ENCODE results near the gene KLHL18.
"Not testable (repeated sequence)": the region's sequence is repeated elsewhere in the genome, so short reads cannot be mapped to it uniquely, and the experiment has no call there.

Gene KLHL18

DNA sequence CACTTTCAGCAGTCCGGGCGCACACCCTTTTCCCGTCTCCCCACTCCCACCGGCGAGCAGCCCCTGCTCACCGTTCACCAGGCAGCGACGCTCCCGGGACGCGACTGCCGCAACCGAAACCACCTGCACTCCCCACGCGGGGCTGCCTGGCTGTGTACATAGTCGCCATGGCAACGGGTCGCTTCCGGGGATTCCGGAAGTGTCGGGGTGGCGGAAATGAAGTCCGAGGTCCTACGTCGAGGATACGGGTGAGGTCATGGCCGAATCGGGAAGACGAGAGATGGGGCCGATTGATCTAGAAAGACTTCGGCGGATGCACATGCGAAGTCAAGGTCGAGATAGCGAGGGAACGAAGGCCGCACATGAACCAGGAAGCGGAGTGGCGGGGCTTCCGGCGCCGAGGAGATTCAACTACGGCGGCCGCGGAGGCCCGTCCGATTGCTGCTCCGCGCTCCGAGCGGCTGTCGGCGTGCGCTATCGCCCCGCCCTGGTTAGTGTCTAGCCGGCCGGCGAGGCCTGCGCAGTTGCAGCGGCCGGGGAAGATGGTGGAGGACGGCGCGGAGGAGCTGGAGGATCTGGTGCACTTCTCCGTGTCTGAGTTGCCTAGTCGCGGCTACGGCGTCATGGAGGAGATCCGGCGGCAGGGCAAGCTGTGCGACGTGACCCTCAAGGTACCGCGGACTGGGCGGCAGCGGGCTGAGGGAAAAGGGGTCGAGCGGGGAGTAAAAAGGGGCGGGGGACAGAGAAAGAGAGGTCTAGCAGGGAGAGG, at the start of gene KLHL18, which contains the start of gene KIF9:
KLHL18 (plus strand) TSS at position 521 of the 769 bp plus-strand sequence; CDS start at position 543, 22 bp downstream.
KIF9 (minus strand) TSS at position 376 of the 769 bp plus-strand sequence. CDS start 5,425 bp downstream, outside the sequence.
- peak; percentile 96 for DNase-seq

DNA sequence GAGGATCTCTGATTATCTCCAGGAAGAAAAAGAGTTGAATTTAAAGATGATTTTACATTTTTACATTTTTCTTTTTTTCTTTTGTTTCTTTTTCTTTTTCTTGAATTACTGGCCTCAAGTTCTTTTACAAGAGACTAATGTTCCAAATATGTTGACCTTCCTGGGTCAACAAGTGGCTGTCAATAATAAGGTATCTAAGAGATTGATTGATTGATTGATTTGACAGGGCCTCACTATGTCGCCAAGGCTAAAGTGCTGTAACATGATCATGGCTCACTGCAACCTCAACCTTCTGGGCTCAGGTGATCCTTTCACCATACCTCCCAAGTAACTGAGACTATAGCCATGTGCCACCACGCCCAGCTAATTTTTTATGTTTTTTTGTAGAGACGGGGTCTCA, 44.7 kb upstream of the KLHL18 start:
- no peak for DNase-seq

DNA sequence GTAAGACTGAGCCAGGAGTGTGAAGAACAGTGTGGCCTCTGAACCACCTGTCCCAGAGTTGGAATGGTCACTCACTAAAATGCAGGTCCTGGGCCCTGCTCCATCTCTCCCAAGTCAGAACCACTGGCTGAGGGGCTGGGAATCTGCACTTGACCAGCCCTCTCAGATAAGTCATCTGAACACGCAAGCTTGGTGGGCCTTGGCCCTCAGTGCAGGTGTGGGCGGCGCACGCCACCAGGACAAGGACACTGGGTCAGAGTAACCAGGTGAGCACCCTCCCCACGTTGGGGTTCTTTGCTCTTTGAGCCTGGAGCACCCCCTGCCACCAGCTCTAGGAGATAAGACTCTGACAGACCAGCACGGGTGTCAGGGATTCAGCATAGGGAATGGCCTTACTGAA, 42.8 kb upstream of the KLHL18 start:
- peak; percentile 19 for DNase-seq

DNA sequence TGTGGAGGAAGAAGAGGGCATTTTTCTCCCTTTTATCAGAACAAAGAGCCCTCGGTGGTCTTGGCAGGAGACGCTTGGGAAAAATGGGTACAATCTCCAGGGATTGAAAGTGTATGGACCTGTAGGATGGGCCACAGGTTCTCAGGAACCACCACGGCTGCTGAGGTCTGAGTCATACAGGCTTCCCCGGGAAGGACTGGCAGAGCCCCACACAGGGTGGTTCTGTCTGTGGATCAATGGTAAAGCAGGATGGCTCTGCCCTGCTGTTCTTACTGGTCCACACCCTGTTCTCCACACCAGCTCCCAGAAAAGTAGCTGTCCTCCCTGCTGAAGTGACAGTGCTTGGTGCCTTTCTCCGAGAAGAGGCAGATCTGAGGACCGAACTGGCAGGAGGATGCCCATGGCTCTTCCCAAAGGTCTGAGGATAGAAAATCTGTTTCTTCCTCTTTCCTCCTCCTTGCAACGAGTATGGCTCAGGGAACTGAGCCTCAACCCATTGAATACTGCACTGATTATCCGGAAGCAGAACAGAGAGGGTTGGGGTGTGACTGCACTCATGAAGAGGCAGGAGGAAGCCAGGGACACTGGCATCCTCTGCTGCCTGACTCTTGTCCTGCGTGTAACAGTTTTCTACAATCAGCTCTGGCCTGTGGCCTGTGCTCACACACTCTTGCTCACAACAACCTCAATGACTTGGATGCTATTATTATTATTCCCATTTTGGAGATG, 39.2 kb upstream of the KLHL18 start:
- DNase-seq: no peak

DNA sequence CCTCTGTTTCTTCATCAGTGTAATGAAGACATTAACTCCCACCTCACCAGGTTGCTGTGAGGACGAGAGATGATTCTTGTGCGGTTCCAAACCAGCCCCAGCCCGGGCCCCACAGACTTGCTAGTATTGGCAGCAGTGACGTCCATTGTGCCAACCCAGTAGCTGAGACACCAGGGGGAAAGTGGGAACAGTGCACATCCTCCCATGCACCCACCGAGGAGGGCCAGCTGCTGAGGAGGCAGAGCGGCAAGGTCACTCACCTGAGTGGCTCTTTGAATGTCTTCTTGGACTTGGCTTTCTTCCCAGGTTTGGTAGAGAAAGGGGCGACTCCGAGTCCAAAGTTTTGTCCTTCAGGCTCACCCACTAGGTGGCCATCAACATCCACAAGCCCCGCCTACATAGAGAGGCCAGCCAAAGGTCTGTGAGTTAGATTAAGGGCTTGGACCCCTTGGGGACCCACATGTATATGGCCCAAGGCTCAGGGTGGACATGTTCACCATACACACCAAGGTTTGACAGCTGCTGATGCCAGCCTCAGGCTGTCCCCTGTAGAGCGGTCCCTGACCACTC, 38.1 kb upstream of the KLHL18 start:
- no peak for DNase-seq

DNA sequence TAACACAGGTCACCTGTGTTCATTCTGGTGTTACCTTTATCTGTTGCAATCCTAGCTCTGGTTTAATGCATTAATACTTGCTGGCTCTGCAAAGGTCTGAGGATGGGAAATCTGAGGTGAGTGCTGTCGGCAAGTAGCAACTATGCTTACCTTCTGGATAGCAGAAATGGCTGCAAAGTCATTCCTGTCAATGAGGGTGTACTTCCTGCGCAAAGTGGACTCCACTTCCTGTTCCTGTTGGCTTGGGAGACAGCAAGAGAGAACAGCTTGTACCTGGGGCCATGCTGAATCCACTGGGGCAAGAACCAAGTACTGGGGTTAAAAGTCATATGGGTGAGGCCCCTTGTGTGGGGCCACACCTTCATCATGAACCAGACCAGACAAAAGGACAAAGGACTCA, 37.5 kb upstream of the KLHL18 start:
- no peak for DNase-seq

DNA sequence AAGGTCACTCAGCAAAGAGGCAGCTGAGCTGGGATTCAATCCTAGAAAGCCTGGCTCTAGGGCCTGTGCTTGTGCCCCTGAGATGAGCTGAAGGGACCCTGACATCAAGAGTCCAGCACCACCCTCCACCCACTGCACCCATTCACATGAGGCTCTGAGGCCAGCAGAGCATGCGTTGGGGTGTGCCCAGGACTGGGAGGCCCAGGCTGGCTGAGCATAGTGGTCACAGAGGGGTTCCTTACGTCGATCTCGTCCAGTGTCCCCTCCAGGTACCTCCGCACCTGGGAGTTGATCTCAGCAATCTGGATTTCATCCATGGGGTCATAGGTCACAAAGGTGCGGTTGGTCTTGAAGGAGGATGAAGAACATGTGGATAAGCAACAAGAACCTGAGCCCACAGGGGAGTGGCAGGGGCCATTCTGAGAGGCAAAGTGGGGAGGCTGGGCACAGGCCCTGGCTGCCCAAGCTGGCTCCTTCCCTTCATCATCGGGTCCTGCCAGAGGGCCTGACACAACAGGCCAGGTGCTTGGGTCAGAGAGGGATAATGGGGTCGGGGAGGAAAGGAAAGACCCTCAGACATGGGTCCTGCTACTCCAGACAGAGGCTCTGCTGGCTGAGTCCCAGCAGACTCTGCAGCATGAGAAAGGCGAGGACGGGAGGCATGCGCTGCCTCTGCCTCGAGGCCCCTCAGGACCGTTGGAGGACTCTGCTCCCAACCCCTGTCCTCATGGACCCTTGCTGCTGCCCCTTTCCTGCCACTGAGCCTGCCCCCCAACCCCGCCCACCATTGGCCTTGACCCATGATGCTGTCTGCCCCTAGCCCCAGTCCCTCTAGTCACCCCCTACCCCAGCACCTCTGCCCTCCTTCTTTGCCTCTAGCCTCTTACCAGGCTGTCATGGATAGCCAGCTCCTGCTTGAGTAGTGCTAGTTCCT, 35.3 kb upstream of the KLHL18 start:
- DNase-seq: no peak

DNA sequence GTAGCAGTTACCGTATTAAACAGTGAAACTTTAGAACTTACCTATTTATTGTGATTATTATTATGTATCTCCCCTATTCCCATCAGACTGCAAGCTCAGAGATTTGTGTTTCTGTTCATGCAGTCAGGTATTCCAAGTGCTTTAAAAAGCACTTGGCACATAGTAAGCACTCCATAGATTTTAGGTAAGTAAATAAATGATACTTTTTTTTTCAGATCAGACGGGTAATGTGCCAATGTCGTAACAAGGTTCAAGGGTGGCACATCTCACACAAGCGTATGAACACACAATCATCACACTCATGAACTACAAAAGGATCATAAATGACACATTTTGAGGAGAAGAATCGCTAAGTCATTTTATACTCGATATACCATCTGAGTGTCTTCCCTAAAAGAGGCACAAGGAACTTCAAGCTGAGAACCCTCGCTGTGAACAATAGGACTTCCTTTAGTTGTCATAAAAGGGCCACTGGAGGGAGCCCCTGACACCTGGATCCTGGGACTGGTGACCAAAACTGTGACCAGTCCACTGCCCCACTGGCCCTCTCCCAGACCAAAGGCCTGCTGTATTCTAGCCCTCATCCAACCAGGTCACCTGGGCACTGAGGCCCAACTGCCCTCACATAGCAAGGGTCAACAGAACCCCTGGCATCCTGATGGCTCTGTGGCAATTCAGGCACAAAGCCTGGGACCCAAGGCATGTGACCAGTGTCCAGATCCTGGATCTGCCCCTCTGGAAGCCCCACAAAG, 32.3 kb upstream of the KLHL18 start:
- DNase-seq: peak; percentile 40

DNA sequence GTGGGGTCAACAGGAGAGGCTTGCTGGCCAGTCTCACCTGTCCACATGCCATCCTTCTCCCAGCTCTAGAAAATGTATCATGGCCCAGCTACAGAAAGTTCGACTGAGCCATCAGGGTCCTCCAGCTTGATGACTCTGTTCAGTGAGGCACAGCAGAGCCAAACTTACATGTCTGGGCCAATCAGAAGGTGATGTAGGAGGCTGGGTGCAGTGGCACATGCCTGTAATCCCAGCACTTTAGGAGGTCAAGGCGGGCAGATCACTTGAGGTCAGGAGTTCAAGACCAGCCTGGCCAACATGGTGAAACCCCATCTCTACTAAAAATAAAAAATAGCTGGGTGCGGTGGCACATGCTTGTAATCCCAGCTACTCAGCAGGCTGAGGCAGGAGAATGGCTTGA, 31.7 kb upstream of the KLHL18 start:
- peak; percentile 16 for DNase-seq

DNA sequence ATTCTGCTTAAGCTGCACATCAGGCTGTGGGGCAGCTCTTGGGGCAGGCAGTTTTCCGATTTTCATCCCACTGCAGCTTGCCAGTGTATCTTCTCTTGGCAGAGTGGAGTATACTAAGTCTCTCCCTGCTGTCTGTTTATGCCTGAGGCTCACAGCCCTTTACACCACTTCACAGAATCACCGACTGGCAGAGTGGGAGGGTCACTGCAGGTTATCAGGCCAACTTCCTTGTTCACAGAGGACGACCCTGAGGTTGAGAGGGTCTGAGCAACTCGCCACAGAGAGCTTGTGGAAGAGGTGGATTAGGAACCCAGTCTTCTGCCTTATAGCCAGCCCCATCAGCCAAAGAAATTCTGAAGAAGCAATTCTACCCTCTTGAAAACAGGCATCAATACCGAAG, 31.1 kb upstream of the KLHL18 start:
- DNase-seq: no peak

DNA sequence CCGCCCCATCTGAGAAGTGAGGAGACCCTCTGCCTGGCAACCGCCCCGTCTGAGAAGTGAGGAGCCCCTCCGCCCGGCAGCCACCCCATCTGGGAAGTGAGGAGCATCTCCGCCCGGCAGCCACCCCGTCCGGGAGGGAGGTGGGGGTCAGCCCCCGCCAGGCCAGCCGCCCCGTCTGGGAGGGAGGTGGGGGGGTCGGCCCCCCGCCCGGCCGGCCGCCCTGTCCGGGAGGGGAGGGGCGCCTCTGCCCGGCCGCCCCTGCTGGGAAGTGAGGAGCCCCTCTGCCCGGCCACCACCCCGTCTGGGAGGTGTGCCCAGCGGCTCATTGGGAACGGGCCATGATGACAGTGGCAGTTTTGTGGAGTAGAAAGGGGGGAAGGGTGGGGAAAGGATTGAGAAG, 26.4 kb upstream of the KLHL18 start:
- not testable (repeated sequence) for DNase-seq

DNA sequence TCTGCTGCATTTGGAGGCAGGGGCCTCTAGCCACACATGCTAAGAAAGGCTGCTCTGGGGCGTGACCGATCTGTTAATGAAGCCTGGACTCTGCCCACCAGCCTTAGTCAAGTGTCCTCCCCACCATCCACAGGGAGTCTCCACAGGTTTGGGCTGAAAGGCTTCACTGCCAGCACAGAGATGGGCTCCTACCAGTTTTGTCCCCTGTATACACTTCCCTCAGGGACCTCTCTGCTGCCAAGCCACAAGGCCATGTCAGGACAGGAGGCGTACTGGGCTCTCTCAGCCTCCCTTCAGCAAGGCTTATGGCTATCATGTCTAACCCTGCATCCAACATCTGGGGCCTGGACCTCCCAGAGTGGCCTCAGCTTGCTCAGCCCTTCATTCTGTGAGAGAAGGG, 23.6 kb upstream of the KLHL18 start:
- DNase-seq: peak; percentile 19

DNA sequence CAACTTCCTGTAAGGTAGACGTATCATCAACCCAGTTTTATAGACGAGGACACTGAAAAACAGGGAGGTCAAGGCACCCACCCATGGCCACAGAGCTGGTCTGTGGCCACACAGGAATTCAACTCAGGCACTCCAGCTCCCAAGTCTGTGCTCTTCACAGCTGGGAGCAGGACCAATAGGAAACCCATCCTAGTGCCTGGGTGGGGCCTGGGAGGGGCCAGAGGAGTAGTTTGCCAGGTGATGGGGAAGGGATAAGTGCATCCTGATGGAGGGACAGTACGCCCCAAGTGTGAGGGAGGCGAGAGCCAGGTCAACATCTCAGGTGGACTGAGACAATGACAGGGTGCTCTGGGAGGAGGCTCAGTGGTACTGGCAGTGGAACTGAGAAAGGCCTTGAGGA, 22.1 kb upstream of the KLHL18 start:
- no peak for DNase-seq

DNA sequence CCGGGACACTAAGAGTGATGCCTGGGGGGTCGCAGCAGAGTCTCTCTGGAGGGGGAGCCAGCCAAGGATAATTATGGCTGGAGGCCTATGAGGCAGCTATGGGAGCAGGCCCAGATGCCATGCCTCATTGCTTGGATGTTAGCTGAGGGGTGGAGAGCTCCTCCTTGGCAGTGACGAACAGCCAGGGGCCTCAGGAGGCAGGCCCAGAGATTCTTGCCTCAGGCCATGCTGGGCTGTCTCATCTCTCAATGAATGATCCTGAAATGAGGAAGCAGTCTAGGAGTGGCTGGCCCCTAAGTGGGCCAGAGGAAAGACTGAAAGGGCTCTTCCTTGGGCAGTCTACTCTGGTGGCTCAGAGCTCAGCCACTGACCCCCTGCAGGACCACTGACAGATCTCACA, 21.4 kb upstream of the KLHL18 start:
- DNase-seq: no peak

DNA sequence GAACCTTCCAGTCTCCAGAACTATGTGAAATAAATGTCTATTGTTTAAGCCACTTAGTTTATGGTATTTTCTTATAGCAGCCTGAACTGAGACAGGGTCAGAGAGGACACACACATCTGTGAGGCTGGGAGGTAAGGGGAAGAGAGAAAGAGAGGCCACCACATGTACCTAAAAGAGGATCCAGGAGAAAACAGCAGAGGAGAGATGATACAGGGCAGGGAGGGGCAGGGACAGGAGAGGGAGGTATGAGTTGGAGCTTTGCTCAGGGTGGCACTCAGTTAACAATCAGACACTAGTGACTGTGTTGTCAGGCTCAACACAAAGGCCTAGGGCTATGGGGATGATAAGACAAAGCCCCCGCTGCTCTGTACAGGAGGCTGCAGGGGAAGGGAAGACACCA, 17.7 kb upstream of the KLHL18 start:
- no peak for DNase-seq

DNA sequence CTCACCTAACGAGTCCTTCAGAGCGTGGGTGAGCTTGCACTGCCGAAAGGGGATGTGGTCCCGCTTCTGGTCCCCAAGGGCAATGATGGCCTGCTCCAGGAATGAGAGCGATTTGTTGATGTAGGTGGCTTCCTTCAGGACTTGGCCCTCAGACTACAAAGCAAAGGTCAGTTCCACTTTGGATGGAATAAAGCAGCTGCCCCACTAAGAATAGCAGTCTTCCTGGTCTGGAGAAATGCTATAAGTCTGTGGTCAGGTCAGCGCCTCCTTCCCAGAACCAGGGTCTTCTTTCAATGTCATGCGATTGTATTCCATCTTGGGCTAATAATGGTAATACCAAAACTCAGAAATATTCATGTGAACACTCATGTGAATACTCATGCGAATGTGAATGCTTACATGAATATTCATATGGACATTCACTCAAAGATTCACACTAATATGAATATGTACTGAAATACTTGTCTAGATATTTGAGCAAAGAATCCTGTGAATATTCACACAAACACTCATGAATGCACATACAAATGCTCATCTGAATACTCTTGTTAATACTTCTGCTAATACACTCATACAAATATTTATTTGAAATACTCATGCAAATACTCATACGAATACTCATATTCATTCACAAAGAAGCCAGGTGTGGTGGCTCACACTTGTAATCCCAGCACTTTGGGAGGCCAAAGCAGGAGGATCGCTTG, 16.9 kb upstream of the KLHL18 start:
- no peak for DNase-seq

DNA sequence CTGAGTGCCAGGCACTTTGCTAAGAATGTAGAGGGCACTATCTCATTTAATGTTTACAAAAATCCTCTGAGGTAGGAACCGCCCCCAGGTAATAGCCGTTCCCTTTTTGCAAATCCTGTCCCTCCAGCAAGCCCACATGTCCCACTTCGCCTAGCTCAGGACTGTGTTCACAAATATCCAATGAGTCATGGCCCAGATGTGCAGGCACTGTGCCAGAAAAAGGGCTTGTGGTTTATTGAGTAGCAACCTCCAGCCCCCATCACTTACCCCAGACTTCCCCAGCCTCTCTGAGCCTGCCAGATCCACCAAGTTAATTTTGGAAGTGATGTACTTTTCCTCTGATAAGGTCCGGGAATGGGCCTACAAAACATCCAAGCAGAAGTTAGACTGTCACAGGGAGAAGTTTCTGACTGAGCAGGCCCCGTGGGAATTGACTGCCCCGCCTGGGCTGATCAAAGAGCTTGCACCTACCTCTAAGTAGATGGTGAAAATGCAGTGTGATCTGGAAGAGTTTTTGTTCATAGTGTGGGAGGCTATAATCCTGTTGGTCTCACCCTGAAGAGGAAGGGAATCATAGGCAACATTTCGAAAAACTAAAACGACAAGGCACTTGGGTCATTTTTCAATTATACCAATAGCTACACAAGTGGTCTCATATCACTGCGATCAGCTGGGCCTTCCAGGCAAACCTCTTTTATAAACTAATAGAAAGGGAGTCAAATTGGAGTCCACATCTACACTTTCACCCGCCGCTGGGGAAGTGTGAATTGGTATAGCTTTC, 15.8 kb upstream of the KLHL18 start:
- peak; percentile 75 for DNase-seq

DNA sequence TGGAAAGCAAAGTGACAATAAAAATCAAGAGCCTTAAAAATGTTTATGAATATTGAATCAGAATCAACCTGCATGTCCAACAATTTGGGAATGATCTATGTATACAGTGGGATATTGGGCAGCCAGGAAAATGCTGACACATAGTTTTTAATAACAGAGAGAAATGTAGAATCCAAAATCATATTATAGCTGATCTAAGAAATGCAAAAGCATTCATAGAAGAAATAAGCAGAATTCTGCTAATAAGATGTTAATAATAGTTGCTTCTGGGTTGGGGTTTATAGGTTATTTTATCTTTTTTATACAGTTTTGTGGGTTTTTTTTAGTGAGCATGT, 15.3 kb upstream of the KLHL18 start:
- DNase-seq: no peak

DNA sequence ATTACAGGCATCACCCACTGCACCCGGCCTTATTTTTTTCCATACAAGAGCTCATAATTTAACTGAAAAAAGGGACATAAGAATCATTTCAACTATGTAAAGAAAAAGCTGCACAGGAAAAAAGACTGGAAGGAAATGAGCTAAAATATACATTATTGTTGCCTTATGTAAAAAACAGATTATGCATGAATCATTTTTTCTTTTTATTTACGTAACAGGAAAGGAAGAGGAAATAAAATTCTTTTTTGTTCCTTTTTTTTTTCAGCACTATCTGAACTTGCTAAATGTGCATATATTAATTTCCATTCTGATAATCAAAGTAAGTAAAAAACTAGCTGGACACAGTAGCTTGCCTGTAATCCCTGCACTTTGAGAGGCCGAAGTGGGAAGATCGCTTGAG, 12.2 kb upstream of the KLHL18 start:
- DNase-seq: no peak

DNA sequence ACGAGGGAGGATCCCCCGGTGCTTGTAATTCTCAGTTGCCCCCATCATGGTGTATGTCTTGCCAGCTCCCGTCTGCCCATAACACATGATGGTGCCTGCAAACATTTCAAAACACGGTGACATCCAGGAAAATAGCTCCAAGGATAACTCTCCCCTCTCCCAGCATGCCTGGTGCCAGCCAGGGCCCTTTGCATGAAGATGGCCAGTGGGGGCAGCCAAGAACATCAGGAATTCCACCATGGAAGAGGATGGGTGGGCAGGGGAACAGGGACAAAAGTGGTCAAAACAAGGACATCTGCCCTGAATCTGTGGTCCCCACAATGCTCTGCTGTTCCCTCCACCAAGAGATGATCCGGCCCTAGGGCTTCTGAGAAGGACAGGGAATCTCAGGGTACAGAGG, 9.2 kb upstream of the KLHL18 start:
- DNase-seq: no peak

DNA sequence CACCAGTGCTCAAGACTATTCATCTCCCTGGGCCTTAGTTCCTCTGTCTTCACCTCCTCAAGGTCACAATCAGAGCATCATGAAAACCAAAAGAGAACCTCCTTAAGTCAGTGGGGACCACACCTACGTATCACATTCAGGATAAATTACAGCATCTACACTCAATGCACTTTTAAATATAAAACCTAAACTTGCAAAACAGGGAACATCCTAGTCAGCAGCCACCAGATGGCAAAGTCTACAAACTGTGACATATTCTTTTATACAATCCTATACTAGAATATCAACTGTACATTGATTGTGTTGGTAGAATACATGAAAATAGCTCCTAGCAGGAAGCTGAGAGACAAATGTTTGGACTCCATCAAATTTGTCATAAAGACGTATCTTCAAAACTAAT, 8.1 kb upstream of the KLHL18 start:
- no peak for DNase-seq
